ENCODE results near the gene SIGLEC9. TPM values are rescaled to one million over a fixed set of nuclear protein-coding genes. Genes with fewer than 3 reads are reported as not detected.

SIGLEC9 gene
- total and polyA plus RNA-seq, 2 of the 8 experiments (the other 6 are each of a cell fraction or from before 2014, with no cell fraction given): not detected

- Histone ChIP-seq H3K23ac (ENCODE audit: insufficient read length) (no peak overlapping the region), H4K8ac (ENCODE audit: extremely low read depth, insufficient read depth, low read length) (no peak overlapping the region), H4K5ac (ENCODE audit: insufficient read length, low read depth, low read length) (no peak overlapping the region), H3K27ac (ENCODE audit: low read depth, low read length) (no peak overlapping the region), H2AFZ (ENCODE audit: low read length) (no peak overlapping the region), H2BK12ac (ENCODE audit: low read depth, low read length) (no peak overlapping the region), H3K9me3 (ENCODE audit: insufficient read depth in 2 of 2, low read depth in 1 of 2, low read length in 1 of 2) (no peaks in the 10 kb centered on the region), H3K56ac (replicated peaks; ENCODE audit: insufficient read length, low read depth, low read length) (no peak overlapping the region), H3K36me3 (ENCODE audit: control insufficient read depth in 2 of 4, insufficient read depth in 4 of 4, low read length in 3 of 4) (no peaks in the 10 kb centered on the region), H3K4me3 (ENCODE audit: extremely low read depth in 1 of 4, insufficient read depth in 2 of 4, low read depth in 3 of 4, low read length in 4 of 4) (no peak overlapping the region), H3K27me3 (replicated peaks in 1 of 4; ENCODE audit: control insufficient read depth in 3 of 4, extremely low read depth in 1 of 4, insufficient read depth in 3 of 4, low read length in 3 of 4) (no peaks in the 10 kb centered on the region), H3K4me2 (ENCODE audit: insufficient read depth in 1 of 2, low read depth in 2 of 2, low read length in 2 of 2) (no peak overlapping the region), H2BK15ac (ENCODE audit: low read length) (no peak overlapping the region), H4K20me1 (replicated peaks in 1 of 2; ENCODE audit: control insufficient read depth in 1 of 2, insufficient read depth in 2 of 2, low read length in 2 of 2) (no peaks in the 10 kb centered on the region), H3K4me1 (replicated peaks in 1 of 4; ENCODE audit: control insufficient read depth in 3 of 4, insufficient read depth in 4 of 4, low read length in 3 of 4) (peaks cover 4 to 6% (median 5%) of the 10 kb centered on the region in 4 experiments; a peak in 5 of 7 replicates), H3K4ac (replicated peaks; ENCODE audit: insufficient read length, low read depth, low read length) (no peak overlapping the region), H3K79me1 (ENCODE audit: low read depth, low read length) (no peaks in the 10 kb centered on the region), H3K23me2 (ENCODE audit: low read depth, low read length) (no peaks in the 10 kb centered on the region), H3K79me2 (ENCODE audit: control insufficient read depth in 1 of 2, insufficient read depth in 2 of 2, low read length in 2 of 2) (no peaks in the 10 kb centered on the region), H2BK20ac (ENCODE audit: low read length) (no peak overlapping the region), H2BK120ac (replicated peaks; ENCODE audit: low read depth, low read length) (no peak overlapping the region), H3K18ac (ENCODE audit: extremely low read depth, low read length) (no peak overlapping the region), H3K9ac (replicated peaks in 1 of 4; ENCODE audit: extremely low read depth in 1 of 4, low read depth in 3 of 4, low read length in 3 of 4) (no peak overlapping the region), H4K91ac (replicated peaks; ENCODE audit: insufficient read length, low read length) (no peak overlapping the region), H3K14ac (ENCODE audit: insufficient read length) (no peak overlapping the region), H2BK5ac (ENCODE audit: low read depth, low read length) (no peak overlapping the region), H2AK5ac (ENCODE audit: low read depth, low read length) (no peak overlapping the region)
- ChIA-PET POLR2A (ENCODE audit: partially characterized antibody) (no interaction called here), CTCF (ENCODE audit: partially characterized antibody) (interaction anchor here (1.7 to 3.0 kb wide), 2 partner anchors 11 to 22 kb away, joined by 5 to 16 read pairs; no protein-coding TSS in a partner anchor)
- FAIRE-seq (no peak), DNase-seq (ENCODE audit: low read depth in 1 of 2, low spot score in 2 of 2) (no peak)
- 92% methylated on average over 7 of the region's 8 CpGs; no CpG with 5 or more reads in 1 of the 2 experiments for WGBS, 2 experiments (ENCODE audit: extremely low coverage in 1 of 2, insufficient coverage in 1 of 2, insufficient read length in 1 of 2, insufficient replicate concordance in 2 of 2, low coverage in 1 of 2, low lambda C conversion rate in 2 of 2, missing lambda C conversion rate in 1 of 2)
- TF ChIP-seq CEBPB (IDR thresholded peaks at IDR 0.05; ENCODE audit: low read depth, low read length): no peak
- no peak for TF ChIP-seq ATF3 (IDR thresholded peaks at IDR 0.05; ENCODE audit: insufficient read depth, low read depth, low read length)
- no peak for TF ChIP-seq RAD21 (IDR thresholded peaks at IDR 0.05 in 1 of 2, conservative IDR thresholded peaks at IDR 0.05 in 1 of 2; ENCODE audit: low read depth in 2 of 2, low read length in 2 of 2)
- TF ChIP-seq ATF2 (IDR thresholded peaks at IDR 0.05; ENCODE audit: low read length): no peak
- no peak for TF ChIP-seq POU5F1 (IDR thresholded peaks at IDR 0.05; ENCODE audit: low read depth, low read length)
- TF ChIP-seq SRF (IDR thresholded peaks at IDR 0.05; ENCODE audit: low read depth, low read length): no peak
- TF ChIP-seq MAX (IDR thresholded peaks at IDR 0.05): no peak
- no peak for TF ChIP-seq POLR2AphosphoS5 (IDR thresholded peaks at IDR 0.05; ENCODE audit: low read depth, low read length)
- no peak for TF ChIP-seq RBBP5 (IDR thresholded peaks at IDR 0.05; ENCODE audit: borderline replicate concordance, low read depth, low read length)
These were observed 11.5 kb downstream of the SIGLEC9 start for GRCh38 chr19:51135986-51136762.

Measured in H1 (cell line).